IPS-18a (cell line): ENCODE data around the gene IKBKE.

ENCODE experiments used
- H3K27ac ChIP-seq: one replicate; pipeline ENCODE4 v1.5.1; 2013; ENCODE audit warnings: low read length
- H3K27me3 ChIP-seq: one replicate; pipeline ENCODE4 v1.6.1; 2013; ENCODE audit warnings: mild to moderate bottlenecking, low read length; ENCODE audit not compliant: control insufficient read depth, insufficient read depth
- H3K36me3 ChIP-seq: one replicate; pipeline ENCODE4 v1.6.1; 2013; ENCODE audit warnings: low read depth, low read length; ENCODE audit not compliant: control insufficient read depth
- H3K4me1 ChIP-seq: one replicate; pipeline ENCODE4 v1.6.1; 2013; ENCODE audit warnings: low read depth, low read length; ENCODE audit not compliant: control insufficient read depth
- H3K4me3 ChIP-seq: one replicate; pipeline ENCODE4 v1.5.1; 2013; ENCODE audit warnings: low read length
- H3K9ac ChIP-seq: one replicate; pipeline ENCODE4 v1.6.1; 2013; ENCODE audit warnings: mild to moderate bottlenecking, low read length, moderate library complexity
- H3K9me3 ChIP-seq: one replicate; pipeline ENCODE4 v1.6.1; 2013; ENCODE audit warnings: low read depth, low read length; ENCODE audit not compliant: control insufficient read depth

IKBKE gene

GRCh38 chr1:206489980-206490770, 19.9 kb downstream of the IKBKE start:
- H3K4me1 ChIP-seq: no peaks in the 10 kb centered on the region
- H3K36me3 ChIP-seq: peaks cover 18% of the 10 kb centered on the region
- no peaks in the 10 kb centered on the region for H3K27me3 ChIP-seq
- no peak overlapping the region for H3K9ac ChIP-seq
- no peak overlapping the region for H3K27ac ChIP-seq
- no peaks in the 10 kb centered on the region for H3K9me3 ChIP-seq
- H3K4me3 ChIP-seq: no peak overlapping the region

GRCh38 chr1:206490771-206491405, 20.6 kb downstream of the IKBKE start:
- Histone ChIP-seq H3K36me3 (peaks cover 18% of the 10 kb centered on the region), H3K27me3 (no peaks in the 10 kb centered on the region), H3K4me1 (no peaks in the 10 kb centered on the region), H3K9ac (no peak overlapping the region), H3K9me3 (no peaks in the 10 kb centered on the region), H3K4me3 (no peak overlapping the region), H3K27ac (no peak overlapping the region)

GRCh38 chr1:206491616-206492015, 21.3 kb downstream of the IKBKE start:
- Histone ChIP-seq H3K27ac (no peak overlapping the region), H3K36me3 (peaks cover 18% of the 10 kb centered on the region), H3K27me3 (no peaks in the 10 kb centered on the region)

GRCh38 chr1:206492589-206492988, 22.3 kb downstream of the IKBKE start:
- H3K27me3 ChIP-seq: no peaks in the 10 kb centered on the region
- no peak overlapping the region for H3K9ac ChIP-seq
- H3K4me1 ChIP-seq: no peaks in the 10 kb centered on the region
- no peak overlapping the region for H3K4me3 ChIP-seq
- H3K36me3 ChIP-seq: peaks cover 18% of the 10 kb centered on the region
- H3K27ac ChIP-seq: no peak overlapping the region
- H3K9me3 ChIP-seq: no peaks in the 10 kb centered on the region

More at GRCh38 chr1:206491616-206492015, 21.3 kb downstream of the IKBKE start:
- Histone ChIP-seq H3K4me3 (no peak overlapping the region), H3K9me3 (no peaks in the 10 kb centered on the region), H3K9ac (no peak overlapping the region), H3K4me1 (no peaks in the 10 kb centered on the region)

- Histone ChIP-seq H3K4me1 (no peaks in the 10 kb centered on the region), H3K36me3 (peaks cover 18% of the 10 kb centered on the region), H3K27ac (no peak overlapping the region), H3K9ac (no peak overlapping the region), H3K9me3 (no peaks in the 10 kb centered on the region), H3K4me3 (no peak overlapping the region), H3K27me3 (no peaks in the 10 kb centered on the region)
These were observed 23.0 kb downstream of the IKBKE start for GRCh38 chr1:206493279-206493678.

GRCh38 chr1:206495011-206495461, 24.8 kb downstream of the IKBKE start:
- no peak overlapping the region for H3K9ac ChIP-seq
- no peaks in the 10 kb centered on the region for H3K9me3 ChIP-seq
- no peaks in the 10 kb centered on the region for H3K4me1 ChIP-seq
- H3K4me3 ChIP-seq: no peak overlapping the region
- H3K36me3 ChIP-seq: peaks cover 18% of the 10 kb centered on the region
- no peak overlapping the region for H3K27ac ChIP-seq
- H3K27me3 ChIP-seq: no peaks in the 10 kb centered on the region

- Histone ChIP-seq H3K27ac (no peak overlapping the region), H3K9me3 (no peaks in the 10 kb centered on the region), H3K27me3 (no peaks in the 10 kb centered on the region), H3K4me3 (no peak overlapping the region), H3K9ac (no peak overlapping the region), H3K36me3 (peaks cover 18% of the 10 kb centered on the region), H3K4me1 (no peaks in the 10 kb centered on the region)
These were observed 25.3 kb downstream of the IKBKE start for GRCh38 chr1:206495493-206496046.

GRCh38 chr1:206496131-206496793, 26.0 kb downstream of the IKBKE start:
- H3K36me3 ChIP-seq: peaks cover 15% of the 10 kb centered on the region
- no peaks in the 10 kb centered on the region for H3K27me3 ChIP-seq
- no peak overlapping the region for H3K9ac ChIP-seq
- no peaks in the 10 kb centered on the region for H3K4me1 ChIP-seq
- no peaks in the 10 kb centered on the region for H3K9me3 ChIP-seq
- no peak overlapping the region for H3K27ac ChIP-seq
- no peak overlapping the region for H3K4me3 ChIP-seq

GRCh38 chr1:206497363-206497762, 27.1 kb downstream of the IKBKE start:
- H3K36me3 ChIP-seq: peaks cover 6% of the 10 kb centered on the region
- no peaks in the 10 kb centered on the region for H3K4me1 ChIP-seq

GRCh38 chr1:206497774-206498173, 27.5 kb downstream of the IKBKE start:
- no peaks in the 10 kb centered on the region for H3K4me1 ChIP-seq
- H3K9me3 ChIP-seq: no peaks in the 10 kb centered on the region
- no peak overlapping the region for H3K4me3 ChIP-seq
- no peak overlapping the region for H3K27ac ChIP-seq
- H3K36me3 ChIP-seq: peaks cover 6% of the 10 kb centered on the region
- no peak overlapping the region for H3K9ac ChIP-seq
- H3K27me3 ChIP-seq: no peaks in the 10 kb centered on the region

More at GRCh38 chr1:206497363-206497762, 27.1 kb downstream of the IKBKE start:
- Histone ChIP-seq H3K4me3 (no peak overlapping the region), H3K9me3 (no peaks in the 10 kb centered on the region), H3K27ac (no peak overlapping the region), H3K27me3 (no peaks in the 10 kb centered on the region), H3K9ac (no peak overlapping the region)

- H3K36me3 ChIP-seq: peaks cover 5% of the 10 kb centered on the region
- no peak overlapping the region for H3K9ac ChIP-seq
- H3K27ac ChIP-seq: no peak overlapping the region
- H3K27me3 ChIP-seq: no peaks in the 10 kb centered on the region
- no peak overlapping the region for H3K4me3 ChIP-seq
- no peaks in the 10 kb centered on the region for H3K4me1 ChIP-seq
- no peaks in the 10 kb centered on the region for H3K9me3 ChIP-seq
These were observed 28.4 kb downstream of the IKBKE start for GRCh38 chr1:206498685-206499084.
